MV-4-11 (cell line): ENCODE data around the gene EVPL.
"Not testable (repeated sequence)": the region's sequence is repeated elsewhere in the genome, so short reads cannot be mapped to it uniquely, and the experiment has no call there.

Source experiments
- DNase-seq: peaks from one replicate; lab custom pipeline; 2025; lab: John Stamatoyannopoulos, UW

EVPL gene

GRCh38 chr17:76048025-76048605 lies 21.0 kb upstream of the EVPL start:
- DNase-seq, result peak; percentile 89

DNA sequence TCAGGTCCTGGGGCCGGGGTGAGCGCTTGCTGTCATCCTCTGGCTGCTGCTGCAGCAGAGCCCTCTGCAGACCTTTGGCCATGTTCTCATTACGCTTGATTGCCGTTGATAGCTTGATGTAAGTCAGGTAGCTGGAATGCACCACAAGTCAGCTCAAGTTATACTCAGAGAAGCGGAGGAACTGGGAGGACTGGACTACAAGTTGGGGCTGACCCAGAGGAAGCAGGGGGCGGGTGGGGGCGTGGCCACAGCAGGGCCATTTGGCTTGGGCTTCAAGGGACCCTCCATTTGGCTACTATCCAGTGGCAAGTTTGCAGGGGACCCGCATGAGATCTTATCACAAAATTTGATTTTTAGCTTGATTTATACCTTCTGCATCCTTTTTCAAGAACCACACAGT lies 19.0 kb upstream of the EVPL start:
- no peak for DNase-seq

DNA sequence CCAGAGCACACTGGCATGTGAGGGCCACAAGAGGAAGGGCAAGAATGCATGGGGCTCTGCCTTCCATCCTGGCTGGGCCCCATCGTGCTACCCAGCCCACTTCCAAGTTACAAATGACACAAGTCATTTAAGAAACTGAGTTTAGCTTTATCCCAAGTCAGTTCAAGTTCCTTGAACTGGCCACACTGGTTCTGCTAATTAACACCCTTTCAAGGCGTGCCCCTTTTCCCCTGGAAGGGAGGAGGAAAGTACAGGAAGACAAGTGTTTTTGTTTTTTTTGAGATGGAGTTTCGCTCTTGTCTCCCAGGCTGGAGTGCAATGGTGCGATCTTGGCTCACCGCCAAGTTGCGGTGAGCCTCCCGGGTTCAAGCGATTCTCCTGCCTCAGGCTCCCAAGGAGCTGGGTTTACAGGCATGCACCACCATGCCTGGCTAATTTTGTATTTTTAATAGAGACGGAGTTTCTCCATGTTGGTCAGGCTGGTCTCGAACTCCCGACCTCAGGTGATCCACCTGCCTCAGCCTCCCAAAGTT lies 17.4 kb upstream of the EVPL start:
- DNase-seq, result not testable (repeated sequence)

- DNase-seq, result not testable (repeated sequence)
Observed at GRCh38 chr17:76042868-76043267, 15.8 kb upstream of the EVPL start.

GRCh38 chr17:76040376-76040775 lies 13.3 kb upstream of the EVPL start:
- DNase-seq, result no peak

DNA sequence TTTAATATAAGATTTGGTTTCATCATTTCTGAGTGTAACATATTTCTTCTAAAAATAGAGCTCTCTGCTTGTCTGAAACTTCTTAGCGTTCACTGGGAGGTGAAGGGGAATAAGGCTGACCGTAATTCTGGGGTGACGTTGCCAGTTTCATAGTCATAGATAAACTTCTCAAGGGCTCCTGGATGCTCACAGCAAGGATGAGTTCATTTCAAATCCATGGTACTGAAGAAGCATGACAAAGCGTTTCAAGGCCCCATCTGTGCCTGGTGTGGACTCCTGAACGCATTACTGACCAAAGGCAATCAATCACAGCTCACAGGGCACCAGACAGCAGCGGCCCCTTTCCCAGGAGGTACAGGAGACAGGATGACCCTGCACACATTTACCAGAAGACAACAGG lies 12.0 kb upstream of the EVPL start:
- DNase-seq, result no peak

DNA sequence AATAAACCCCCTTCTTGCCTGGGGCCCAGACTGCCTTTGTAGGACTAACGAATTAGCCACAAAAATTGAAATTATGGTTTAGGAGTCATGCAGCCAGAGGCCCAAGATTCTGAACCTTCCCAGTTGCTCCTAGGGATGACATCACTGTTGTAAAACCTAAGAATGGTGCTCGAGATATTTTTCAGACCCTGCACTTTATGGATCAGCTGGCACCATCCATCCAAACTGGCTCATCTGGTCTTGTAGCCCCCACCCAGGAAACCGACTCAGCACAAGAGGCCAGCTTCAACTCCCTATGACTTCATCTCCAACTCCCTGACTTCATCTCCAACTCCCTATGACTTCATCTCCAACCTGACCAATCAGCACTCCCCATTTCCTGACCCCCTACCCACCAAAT lies 10.9 kb upstream of the EVPL start:
- DNase-seq, result no peak

- no peak for DNase-seq
Observed at GRCh38 chr17:76036497-76037261, 9.6 kb upstream of the EVPL start.

GRCh38 chr17:76034428-76035350 lies 7.6 kb upstream of the EVPL start:
- DNase-seq, result no peak

DNA sequence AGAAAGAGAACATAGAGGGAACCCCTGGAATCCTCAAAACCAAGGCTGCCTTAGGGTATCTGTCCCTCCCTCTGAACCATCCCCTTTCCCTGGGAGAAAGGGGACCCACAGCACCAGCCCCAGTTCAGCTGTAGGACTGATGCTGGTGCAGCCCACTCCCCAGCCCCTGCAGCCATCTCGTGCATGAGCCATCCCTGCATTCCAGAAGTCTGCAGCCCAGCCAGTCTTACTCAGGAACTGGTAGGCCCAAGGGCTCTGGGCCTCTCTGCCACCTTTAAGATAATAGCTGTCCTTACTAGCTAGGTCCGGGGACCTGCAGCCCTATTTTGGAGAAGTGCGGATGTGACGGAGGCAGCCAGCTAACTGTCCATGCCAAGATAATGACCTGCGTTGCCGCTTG lies 6.0 kb upstream of the EVPL start:
- DNase-seq, result no peak

DNA sequence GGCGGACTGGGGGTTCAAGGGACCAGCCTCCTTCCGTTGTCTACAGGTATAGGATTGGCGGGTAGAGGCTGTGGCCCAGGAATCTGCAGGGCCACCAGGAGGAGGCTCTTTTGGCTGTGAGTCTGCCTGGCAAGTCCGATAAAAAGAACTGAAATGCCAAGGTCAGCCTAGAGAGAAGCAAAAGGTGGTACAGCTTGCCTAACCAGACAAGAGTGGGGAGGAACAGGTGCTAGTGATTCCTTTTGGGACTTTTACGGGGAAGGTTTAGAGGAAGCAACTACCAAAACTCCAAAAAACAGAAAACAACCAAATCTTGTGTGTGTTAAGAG lies 5.6 kb upstream of the EVPL start:
- DNase-seq, result no peak

GRCh38 chr17:76032073-76032779 lies 5.1 kb upstream of the EVPL start:
- DNase-seq, result no peak

- DNase-seq, result no peak
Observed at GRCh38 chr17:76026714-76027158, 370 bp downstream of the EVPL start.

DNA sequence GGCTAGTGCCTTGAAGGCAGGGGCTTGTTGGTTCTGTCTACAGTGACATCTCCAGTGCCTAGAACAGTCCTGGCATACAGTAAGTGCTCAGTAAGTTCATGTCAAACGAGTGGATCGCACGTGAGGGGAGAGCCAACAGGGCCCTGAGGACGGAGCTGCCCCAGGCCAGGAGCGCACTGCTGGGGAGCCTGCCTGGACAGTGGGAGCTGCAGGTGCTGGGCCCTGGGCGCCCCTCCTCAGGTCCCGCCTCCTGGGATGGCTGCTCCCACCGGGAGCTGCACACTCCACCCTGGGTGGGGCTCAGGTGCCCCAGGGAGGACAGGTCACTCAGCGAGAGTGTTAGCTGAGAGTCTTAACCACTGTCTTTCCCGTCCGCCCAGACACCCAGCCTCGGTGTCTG lies 1.8 kb downstream of the EVPL start:
- no peak for DNase-seq

DNA sequence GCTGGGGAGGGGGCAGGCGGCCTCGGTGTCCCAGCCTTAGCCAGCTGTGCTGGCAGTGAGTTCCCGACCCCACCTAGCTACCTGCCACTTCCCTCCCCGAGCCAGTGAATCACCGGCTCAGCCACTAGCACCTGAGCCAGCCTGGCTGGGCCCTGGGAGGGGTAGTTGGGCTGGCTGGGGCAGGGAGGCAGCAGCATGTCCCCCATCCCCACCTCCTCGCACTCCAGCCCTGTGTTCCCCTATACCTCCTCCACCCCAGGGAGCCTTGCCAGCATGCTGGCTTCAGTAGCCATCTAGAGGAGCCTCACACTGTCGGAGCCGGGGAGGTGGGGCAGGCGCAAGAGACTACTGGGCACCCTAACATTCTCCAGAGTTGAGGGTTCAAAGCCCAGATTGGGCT lies 2.8 kb downstream of the EVPL start:
- DNase-seq, result no peak

GRCh38 chr17:76023900-76024237 lies 3.2 kb downstream of the EVPL start:
- no peak for DNase-seq

GRCh38 chr17:76022973-76023899 lies 3.9 kb downstream of the EVPL start:
- DNase-seq, result no peak

- DNase-seq, result no peak
Observed at GRCh38 chr17:76022285-76022684, 4.8 kb downstream of the EVPL start.

- no peak for DNase-seq
Observed at GRCh38 chr17:76019833-76020467, 7.2 kb downstream of the EVPL start.

GRCh38 chr17:76018801-76019200 lies 8.3 kb downstream of the EVPL start:
- DNase-seq, result no peak

- DNase-seq, result no peak
Observed at GRCh38 chr17:76018340-76018680, 8.8 kb downstream of the EVPL start.
